ENCODE data around the gene MLN. TPM values are rescaled to one million over a fixed set of nuclear protein-coding genes. Genes with fewer than 3 reads are reported as not detected.

MLN gene
- polyA plus RNA-seq, 1 donor from 2014 or later = not detected

DNA sequence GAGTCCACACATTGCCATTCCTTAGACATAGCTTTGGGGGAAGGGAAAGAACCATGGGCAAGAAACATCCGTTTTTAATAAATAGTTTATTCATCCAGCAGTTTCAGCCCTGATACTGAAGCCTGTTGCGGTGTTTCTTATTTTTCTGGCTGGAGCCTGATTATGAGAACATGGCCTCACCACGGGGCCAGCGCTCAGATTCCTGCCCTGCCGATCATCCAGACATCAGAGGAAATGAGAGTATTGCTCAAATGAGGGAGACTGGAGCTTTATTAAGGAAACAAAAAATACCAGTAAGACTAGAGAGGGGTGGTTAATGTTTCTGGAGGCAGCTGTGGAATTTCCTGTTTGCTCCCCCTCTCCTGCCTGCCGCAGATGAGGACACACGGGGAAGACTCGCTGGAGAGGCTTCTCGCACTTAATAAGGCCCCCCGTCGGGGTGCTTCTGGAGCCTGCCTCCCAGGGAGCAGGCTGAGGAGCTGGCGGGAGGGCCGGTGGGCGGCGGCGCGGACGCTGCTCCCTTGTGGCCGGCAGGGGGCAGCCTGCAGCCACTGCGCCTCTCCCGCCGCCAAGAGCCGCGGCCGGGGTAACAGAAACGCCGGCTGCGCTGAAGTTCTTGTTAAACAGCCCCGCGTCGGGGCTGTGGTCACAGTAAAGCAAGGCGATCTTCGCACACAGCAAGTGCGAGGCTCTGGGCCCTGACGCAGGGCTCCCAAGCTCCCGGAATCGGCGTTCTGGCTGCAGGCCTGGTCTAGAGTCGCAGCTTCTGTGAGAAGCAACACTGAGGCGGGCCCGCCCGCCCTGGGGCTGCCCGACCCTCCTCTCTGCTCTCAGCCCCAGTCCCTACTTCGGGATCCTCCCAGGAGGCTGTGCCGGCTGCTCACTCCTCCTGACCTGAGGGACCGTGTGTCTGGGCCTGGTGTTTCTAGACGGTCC is 32.4 kb downstream of the MLN start:
- no peak overlapping the region for H2AFZ ChIP-seq (ENCODE audit: low read depth, low read length)
- H3K36me3 ChIP-seq (ENCODE audit: insufficient read depth, low read length) = peaks cover 11% of the 10 kb centered on the region
- no peaks in the 10 kb centered on the region for H3K9me3 ChIP-seq (ENCODE audit: low read length)
- H3K27ac ChIP-seq (ENCODE audit: low read length) = peak overlapping the region; percentile 45
- no peaks in the 10 kb centered on the region for H3K27me3 ChIP-seq (ENCODE audit: insufficient read depth, low read depth, low read length)
- no peaks in the 10 kb centered on the region for H4K20me1 ChIP-seq (ENCODE audit: insufficient read depth)
- H3K4me3 ChIP-seq (ENCODE audit: low read length) = peak overlapping the region; percentile 27
- no peaks in the 10 kb centered on the region for H3K9me2 ChIP-seq (ENCODE audit: insufficient read depth, low read length)
- no peaks in the 10 kb centered on the region for H3K79me2 ChIP-seq (replicated peaks; ENCODE audit: insufficient read depth, low read length)
- TF ChIP-seq, protein P1, sequence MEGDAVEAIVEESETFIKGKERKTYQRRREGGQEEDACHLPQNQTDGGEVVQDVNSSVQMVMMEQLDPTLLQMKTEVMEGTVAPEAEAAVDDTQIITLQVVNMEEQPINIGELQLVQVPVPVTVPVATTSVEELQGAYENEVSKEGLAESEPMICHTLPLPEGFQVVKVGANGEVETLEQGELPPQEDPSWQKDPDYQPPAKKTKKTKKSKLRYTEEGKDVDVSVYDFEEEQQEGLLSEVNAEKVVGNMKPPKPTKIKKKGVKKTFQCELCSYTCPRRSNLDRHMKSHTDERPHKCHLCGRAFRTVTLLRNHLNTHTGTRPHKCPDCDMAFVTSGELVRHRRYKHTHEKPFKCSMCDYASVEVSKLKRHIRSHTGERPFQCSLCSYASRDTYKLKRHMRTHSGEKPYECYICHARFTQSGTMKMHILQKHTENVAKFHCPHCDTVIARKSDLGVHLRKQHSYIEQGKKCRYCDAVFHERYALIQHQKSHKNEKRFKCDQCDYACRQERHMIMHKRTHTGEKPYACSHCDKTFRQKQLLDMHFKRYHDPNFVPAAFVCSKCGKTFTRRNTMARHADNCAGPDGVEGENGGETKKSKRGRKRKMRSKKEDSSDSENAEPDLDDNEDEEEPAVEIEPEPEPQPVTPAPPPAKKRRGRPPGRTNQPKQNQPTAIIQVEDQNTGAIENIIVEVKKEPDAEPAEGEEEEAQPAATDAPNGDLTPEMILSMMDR (IDR thresholded peaks at IDR 0.05; ENCODE audit: poor library complexity, severe bottlenecking) = peak; percentile 96
- TF ChIP-seq RAD21 (conservative IDR thresholded peaks at IDR 0.05) (peak; percentile 93), TAF1 (IDR thresholded peaks at IDR 0.05; ENCODE audit: low read depth) (no peak), POLR2AphosphoS5 (IDR thresholded peaks at IDR 0.05) (no peak), SMC3 (conservative IDR thresholded peaks at IDR 0.05; ENCODE audit: poor library complexity) (peak; percentile 93), EZH2 (IDR thresholded peaks at IDR 0.05; ENCODE audit: borderline replicate concordance, insufficient read depth, low read length, poor library complexity, severe bottlenecking) (no peak), MXI1 (conservative IDR thresholded peaks at IDR 0.05; ENCODE audit: poor library complexity, severe bottlenecking) (peak; percentile 38), EP300 (conservative IDR thresholded peaks at IDR 0.05; ENCODE audit: poor library complexity, severe bottlenecking) (no peak)
- TF ChIP-seq, protein P2, sequence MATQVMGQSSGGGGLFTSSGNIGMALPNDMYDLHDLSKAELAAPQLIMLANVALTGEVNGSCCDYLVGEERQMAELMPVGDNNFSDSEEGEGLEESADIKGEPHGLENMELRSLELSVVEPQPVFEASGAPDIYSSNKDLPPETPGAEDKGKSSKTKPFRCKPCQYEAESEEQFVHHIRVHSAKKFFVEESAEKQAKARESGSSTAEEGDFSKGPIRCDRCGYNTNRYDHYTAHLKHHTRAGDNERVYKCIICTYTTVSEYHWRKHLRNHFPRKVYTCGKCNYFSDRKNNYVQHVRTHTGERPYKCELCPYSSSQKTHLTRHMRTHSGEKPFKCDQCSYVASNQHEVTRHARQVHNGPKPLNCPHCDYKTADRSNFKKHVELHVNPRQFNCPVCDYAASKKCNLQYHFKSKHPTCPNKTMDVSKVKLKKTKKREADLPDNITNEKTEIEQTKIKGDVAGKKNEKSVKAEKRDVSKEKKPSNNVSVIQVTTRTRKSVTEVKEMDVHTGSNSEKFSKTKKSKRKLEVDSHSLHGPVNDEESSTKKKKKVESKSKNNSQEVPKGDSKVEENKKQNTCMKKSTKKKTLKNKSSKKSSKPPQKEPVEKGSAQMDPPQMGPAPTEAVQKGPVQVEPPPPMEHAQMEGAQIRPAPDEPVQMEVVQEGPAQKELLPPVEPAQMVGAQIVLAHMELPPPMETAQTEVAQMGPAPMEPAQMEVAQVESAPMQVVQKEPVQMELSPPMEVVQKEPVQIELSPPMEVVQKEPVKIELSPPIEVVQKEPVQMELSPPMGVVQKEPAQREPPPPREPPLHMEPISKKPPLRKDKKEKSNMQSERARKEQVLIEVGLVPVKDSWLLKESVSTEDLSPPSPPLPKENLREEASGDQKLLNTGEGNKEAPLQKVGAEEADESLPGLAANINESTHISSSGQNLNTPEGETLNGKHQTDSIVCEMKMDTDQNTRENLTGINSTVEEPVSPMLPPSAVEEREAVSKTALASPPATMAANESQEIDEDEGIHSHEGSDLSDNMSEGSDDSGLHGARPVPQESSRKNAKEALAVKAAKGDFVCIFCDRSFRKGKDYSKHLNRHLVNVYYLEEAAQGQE (IDR thresholded peaks at IDR 0.05; ENCODE audit: borderline replicate concordance) = peak; percentile 48
- H3K9ac ChIP-seq (ENCODE audit: low read length) = peak overlapping the region; percentile 39
- H3K4me2 ChIP-seq (ENCODE audit: low read length) = no peak overlapping the region
- peaks cover 3% of the 10 kb centered on the region for H3F3A ChIP-seq (ENCODE audit: insufficient read depth, low read length, poor library complexity, severe bottlenecking)

DNA sequence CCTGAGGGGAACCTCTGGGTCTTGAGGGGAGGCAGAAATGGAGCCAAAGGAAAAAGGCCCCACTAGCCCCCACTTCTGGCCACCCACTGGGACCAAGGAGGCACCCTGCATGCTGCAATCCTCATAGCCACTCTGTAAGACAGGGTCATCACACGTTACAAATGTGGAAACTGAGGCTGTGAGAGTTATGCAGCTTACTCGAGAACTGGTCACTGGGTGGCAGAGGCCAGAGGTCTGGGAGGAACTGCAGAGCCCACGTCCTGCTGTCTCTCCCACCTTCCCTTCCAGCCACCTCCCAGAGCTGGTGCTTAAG is 33.0 kb downstream of the MLN start:
- no peaks in the 10 kb centered on the region for H4K20me1 ChIP-seq (ENCODE audit: insufficient read depth)
- H3K36me3 ChIP-seq (ENCODE audit: insufficient read depth, low read length) = peaks cover 9% of the 10 kb centered on the region
- no peaks in the 10 kb centered on the region for H3K79me2 ChIP-seq (replicated peaks; ENCODE audit: insufficient read depth, low read length)
- H3K4me3 ChIP-seq (ENCODE audit: low read length) = no peak overlapping the region
- H3K4me2 ChIP-seq (ENCODE audit: low read length) = no peak overlapping the region
- H3K9ac ChIP-seq (ENCODE audit: low read length) = peak overlapping the region; percentile 39
- no peaks in the 10 kb centered on the region for H3K27me3 ChIP-seq (ENCODE audit: insufficient read depth, low read depth, low read length)
- peak overlapping the region; percentile 45 for H3K27ac ChIP-seq (ENCODE audit: low read length)
- H3K9me3 ChIP-seq (ENCODE audit: low read length) = no peaks in the 10 kb centered on the region
- no peak overlapping the region for H2AFZ ChIP-seq (ENCODE audit: low read depth, low read length)
- no peak for TF ChIP-seq TAF1 (IDR thresholded peaks at IDR 0.05; ENCODE audit: low read depth)
- no peak for TF ChIP-seq SMC3 (conservative IDR thresholded peaks at IDR 0.05; ENCODE audit: poor library complexity)
- no peak for TF ChIP-seq POLR2AphosphoS5 (IDR thresholded peaks at IDR 0.05)
- TF ChIP-seq EP300 (conservative IDR thresholded peaks at IDR 0.05; ENCODE audit: poor library complexity, severe bottlenecking) = no peak
- no peaks in the 10 kb centered on the region for H3K9me2 ChIP-seq (ENCODE audit: insufficient read depth, low read length)
- H3F3A ChIP-seq (ENCODE audit: insufficient read depth, low read length, poor library complexity, severe bottlenecking) = peaks cover 3% of the 10 kb centered on the region

Measured in neural cell (in vitro differentiated cells).